ENCODE measurements around the gene C5orf34.
"Not testable (repeated sequence)": the region's sequence is repeated elsewhere in the genome, so short reads cannot be mapped to it uniquely, and the experiment has no call there.

C5orf34 gene, protein sequence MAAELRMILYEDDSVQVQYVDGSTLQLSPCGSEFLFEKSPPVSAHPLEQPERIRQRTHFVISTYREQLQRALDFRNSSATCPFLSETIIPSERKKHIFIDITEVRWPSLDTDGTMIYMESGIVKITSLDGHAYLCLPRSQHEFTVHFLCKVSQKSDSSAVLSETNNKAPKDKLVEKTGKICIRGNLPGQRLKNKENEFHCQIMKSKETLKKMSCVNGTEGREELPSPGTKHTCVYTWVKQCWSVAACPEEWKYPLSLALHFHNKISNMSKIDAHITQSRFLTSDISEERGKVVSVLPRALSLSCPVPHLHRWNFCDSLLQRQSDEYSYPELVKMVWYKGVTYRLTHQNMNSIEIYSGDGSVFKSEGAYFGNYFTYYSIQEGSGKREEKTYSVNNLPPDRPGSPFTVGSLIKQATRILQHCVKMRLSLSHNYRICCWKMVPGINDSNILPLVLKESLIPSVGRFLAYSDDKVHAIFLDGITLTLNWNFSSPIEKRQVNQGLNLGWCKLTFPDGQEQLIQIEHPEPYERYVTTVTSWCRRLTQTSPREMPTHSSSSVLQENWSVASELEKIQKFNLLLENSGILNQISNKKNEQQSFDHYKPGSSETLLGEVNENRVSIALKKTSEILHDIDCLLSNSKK

DNA sequence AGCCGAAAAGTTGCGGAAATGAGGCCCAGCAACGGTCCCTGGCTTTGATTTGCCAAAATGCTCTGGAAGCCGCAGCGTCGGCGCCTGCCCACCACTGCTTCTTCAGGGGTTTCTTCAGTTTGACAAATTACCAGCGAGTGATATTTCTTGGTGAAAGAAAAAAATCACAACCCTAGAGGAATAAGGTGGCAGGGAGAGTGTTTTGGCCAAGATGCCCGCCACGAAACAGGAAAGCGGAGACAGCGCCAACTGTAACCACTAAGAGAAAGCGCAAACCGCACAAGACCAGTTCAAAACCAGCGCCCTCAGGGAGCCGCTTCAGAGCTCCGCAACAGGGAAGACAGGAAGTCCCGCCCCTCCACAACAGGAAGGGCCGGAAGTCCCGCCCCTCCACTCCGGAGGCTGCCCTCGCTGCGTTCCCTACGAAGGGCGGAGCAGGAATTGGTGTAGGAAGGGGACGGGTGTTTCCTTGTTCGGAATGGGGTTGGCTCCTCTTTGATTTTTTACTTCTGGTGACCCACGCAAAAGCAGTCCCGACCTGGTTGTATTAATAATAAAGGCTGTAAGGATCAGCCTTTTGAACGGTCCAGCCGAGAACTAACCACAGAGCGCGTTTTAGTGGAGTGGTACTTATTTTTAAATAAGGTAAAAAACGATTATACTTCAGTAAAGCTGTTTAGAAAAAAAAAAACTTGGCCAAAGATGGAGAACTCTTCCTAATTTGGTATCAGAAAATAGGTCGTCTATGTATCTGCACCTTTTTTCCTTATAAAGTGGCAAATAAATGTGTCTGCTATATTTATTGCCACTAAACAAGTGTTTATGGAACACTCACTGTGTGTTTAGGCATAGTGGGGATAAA lies at the start of gene C5orf34:
Gene C5orf34 (minus strand): TSS at position 333 of the 862 bp plus-strand sequence. CDS start 5,809 bp downstream, outside the sequence.
- DNase-seq (ENCODE audit: low read depth in 2 of 2) = peak; percentile 84 to 88

DNA sequence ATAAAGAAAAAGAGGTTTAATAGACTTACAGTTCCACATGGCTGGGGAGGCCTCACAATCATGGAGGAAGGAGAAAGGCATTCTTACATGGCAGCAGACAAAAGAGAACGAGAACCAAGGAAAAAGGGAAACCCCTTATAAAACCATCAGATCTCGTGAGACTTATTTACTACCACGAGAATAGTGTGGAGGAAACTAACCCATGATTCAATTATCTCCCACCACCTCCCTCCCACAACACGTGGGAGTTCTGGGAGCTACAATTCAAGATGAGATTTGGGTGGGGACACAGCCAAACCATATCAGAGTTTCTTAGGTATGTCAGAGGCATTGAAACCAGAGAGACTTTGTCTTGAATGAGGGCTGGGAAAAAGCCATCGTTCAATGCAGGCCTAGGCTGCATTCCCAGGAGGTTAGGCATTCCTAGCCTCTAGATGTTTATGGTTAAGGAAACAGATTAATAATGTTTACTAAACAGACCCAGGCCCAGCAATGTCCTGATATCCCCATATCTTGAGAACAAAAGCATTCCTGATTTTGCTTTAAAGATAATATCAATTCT lies 49.4 kb upstream of the C5orf34 start:
- DNase-seq (ENCODE audit: low read depth in 2 of 2) = no peak

- DNase-seq (ENCODE audit: low read depth in 2 of 2) = no peak
These were observed 48.4 kb upstream of the C5orf34 start for GRCh38 chr5:43563321-43563720.

DNA sequence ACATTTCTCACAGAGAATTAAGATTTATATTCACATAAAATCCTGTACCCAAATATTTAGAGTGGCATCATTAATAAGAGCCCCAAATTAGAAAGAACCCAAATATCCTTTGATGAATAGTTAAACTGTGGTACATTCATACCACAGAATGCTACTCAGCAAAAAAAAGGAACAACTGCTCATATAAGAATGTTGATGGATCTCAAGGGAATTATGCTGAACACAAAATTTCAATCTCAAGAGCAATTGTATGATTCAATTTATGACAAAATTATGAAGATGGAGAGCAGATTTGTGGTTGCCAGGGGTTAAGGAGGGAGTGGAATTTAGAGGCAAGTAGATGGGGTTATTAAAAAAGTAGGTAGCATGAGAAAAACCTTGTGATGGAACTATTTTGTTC lies 46.4 kb upstream of the C5orf34 start:
- DNase-seq (ENCODE audit: low read depth in 2 of 2) = no peak

DNA sequence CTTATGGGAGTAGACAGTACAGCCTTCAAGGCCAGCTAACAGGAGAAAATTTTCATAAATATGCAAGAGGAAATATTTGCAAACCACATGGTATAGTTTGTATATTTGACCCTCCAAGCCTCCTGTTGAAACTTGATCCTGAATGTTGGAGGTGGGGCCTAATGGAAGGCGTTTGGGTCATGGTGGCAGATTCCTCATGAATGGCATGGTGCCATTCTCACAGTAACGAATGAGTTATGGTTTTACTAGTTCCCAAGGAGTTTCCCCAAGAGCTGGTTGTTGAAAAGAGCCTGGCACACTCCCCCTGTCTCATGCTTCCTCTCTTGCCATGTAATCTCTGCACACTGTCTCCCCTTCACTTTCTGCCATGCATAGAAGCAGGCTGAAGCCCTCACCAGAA lies 45.2 kb upstream of the C5orf34 start:
- DNase-seq (ENCODE audit: low read depth in 2 of 2) = no peak

GRCh38 chr5:43556857-43557542 lies 42.1 kb upstream of the C5orf34 start, which contains the start of gene PAIP1:
TSS of gene PAIP1 (minus strand) at chr5:43557077. CDS start at chr5:43556846, 231 bp downstream.
- peak; percentile 67 to 69 for DNase-seq (ENCODE audit: low read depth in 2 of 2)

DNA sequence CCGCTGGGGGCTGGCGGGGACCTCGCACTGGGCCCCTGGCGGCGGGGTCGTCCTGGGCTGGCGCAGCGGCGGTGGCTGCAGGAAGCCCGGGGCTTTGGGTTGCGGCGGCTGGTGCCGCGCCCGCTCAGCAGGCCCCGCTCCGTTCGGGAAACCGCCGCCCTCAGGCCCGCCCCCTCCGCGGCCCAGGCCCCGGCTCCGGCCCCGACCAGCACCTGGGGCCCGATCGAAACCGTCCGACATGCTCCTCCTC lies 41.6 kb upstream of the C5orf34 start:
- DNase-seq (ENCODE audit: low read depth in 2 of 2) = not testable (repeated sequence)

GRCh38 chr5:43555895-43556606 lies 41.1 kb upstream of the C5orf34 start:
- peak in 1 of 2 donors; percentile 19 for DNase-seq (ENCODE audit: low read depth in 2 of 2)

- DNase-seq (ENCODE audit: low read depth in 2 of 2) = no peak
These were observed 39.5 kb upstream of the C5orf34 start for GRCh38 chr5:43554497-43554896.

DNA sequence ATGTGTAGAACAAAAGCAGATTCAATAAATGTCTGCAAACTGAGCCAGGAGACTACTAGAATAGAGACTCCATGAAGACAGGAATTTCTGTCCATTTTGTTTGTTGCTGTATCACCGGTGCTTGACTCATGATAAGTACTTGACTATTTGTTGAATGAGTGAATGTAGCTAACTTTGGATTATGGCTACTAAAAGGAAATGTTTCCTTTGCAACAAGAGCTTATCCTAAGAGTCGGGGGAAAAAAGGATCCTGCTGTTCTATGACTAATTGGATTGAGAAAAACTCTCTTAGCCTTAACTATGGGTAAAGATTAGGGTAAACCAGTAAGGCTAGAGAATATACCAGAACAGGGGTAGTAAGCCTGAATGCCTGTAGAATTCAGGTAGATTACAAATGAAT lies 38.4 kb upstream of the C5orf34 start:
- no peak for DNase-seq (ENCODE audit: low read depth in 2 of 2)

- no peak for DNase-seq (ENCODE audit: low read depth in 2 of 2)
These were observed 36.8 kb upstream of the C5orf34 start for GRCh38 chr5:43551731-43552130.

- not testable (repeated sequence) for DNase-seq (ENCODE audit: low read depth in 2 of 2)
These were observed 34.3 kb upstream of the C5orf34 start for GRCh38 chr5:43549272-43549671.

- DNase-seq (ENCODE audit: low read depth in 2 of 2) = no peak
These were observed 33.4 kb upstream of the C5orf34 start for GRCh38 chr5:43548358-43548757.

GRCh38 chr5:43547532-43547931 lies 32.6 kb upstream of the C5orf34 start:
- DNase-seq (ENCODE audit: low read depth in 2 of 2) = no peak

- no peak for DNase-seq (ENCODE audit: low read depth in 2 of 2)
These were observed 28.5 kb upstream of the C5orf34 start for GRCh38 chr5:43543434-43543833.

GRCh38 chr5:43540746-43541145 lies 25.8 kb upstream of the C5orf34 start:
- DNase-seq (ENCODE audit: low read depth in 2 of 2) = no peak

DNA sequence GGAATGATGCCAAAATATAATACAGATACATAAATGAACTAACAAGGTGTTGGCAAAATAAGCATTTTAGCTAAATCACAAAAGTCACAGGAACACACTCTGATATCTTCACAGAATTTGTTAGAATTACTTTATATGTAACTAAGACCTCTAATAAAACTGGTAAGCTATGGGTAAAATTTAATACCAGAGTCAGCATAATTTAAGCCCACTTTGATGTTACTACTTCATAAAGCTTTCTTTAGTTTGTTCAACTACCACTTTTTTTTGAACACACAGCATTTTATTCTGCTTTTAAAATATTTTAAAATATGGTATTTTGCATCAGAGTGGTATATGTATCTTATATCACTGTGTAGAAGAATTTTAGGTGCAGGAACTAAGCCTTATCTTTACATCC lies 22.0 kb upstream of the C5orf34 start:
- DNase-seq (ENCODE audit: low read depth in 2 of 2) = no peak

GRCh38 chr5:43533646-43534045 lies 18.7 kb upstream of the C5orf34 start:
- DNase-seq (ENCODE audit: low read depth in 2 of 2) = no peak

DNA sequence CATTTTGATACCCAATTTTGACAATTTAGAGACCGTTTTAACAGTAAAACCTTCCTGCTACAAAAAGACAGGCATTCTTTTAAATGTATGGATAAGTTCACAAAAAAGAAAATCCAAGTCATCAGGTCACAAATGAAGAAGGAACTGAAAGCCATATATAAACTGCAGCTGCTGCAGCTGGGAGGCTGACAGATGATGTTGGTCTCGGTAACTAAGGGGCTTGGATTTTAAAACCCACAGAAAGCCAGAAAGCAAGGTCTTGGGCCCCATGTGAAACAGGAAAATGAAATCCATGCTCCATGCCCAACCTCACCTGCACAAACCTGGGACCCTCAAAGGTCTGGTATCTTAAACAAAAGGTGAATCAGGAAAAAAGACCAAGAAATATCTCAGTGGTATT lies 15.7 kb upstream of the C5orf34 start:
- no peak for DNase-seq (ENCODE audit: low read depth in 2 of 2)

DNA sequence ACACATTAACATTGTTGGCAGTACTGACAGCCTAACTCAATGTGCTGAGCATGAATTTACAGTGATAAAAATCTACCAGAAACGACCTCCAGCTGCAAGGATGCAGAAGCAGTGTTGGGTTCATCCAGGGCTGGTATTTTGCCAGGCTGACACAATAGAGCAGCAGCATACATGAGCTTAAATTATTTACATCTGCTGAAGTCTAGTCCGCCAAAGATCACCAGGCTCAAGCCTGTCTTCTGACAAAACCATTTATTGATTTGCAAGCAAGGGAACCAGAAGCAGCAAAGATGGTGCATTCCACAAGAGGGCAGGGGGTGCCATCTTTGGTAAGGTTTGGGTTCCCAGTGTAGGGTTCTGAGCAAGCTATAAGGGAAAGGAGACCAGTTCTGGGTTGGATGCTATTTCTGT lies 8.7 kb upstream of the C5orf34 start:
- no peak for DNase-seq (ENCODE audit: low read depth in 2 of 2)

DNA sequence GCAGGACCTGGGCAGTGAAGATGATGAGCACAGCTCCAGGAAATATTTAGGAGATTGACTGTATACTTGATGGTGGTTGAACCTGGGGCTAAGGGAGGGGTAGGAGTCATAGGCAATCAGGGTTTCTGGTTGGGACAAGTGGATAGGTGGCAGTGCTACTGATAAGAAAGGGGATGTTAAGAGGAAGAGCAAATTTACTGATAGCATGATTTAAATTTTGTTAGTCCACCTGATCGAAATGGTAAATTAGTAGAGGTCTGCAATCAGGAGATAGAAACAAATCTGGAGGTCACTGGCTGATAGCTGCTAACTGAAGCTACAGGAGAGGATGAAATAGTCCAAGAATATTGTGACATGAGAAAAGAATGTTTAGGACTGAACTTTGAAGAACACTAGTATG lies 5.7 kb upstream of the C5orf34 start:
- no peak for DNase-seq (ENCODE audit: low read depth in 2 of 2)
